ENCODE results near the gene PGAM1.
"Not testable (repeated sequence)": the region's sequence is repeated elsewhere in the genome, so short reads cannot be mapped to it uniquely, and the experiment has no call there.

PGAM1 gene

GRCh38 chr10:97408496-97408992 lies 17.4 kb upstream of the PGAM1 start:
- no peak for DNase-seq

- no peak for DNase-seq
Measured at GRCh38 chr10:97411406-97411805, 14.6 kb upstream of the PGAM1 start.

GRCh38 chr10:97412891-97413304 lies 13.1 kb upstream of the PGAM1 start:
- DNase-seq, result no peak

DNA sequence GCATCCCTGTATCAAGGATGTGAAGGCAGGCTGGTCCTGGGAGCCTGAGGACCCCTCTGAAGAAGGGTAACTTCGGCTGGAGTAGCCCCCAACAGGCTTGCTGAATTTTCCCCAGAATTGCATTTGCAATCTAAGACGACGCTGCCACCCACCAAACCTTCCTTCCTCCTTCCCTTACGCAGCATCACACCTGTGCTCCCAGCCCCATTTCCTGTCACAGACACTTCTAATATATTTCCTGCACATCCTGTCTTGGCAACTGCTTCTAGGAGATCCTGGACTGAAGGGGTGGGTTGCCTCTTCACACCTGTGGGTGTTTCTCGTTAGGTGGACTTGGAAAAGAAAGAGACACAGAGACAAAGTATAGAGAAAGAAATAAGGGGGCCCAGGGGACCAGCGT lies 9.4 kb upstream of the PGAM1 start:
- no peak for DNase-seq

- DNase-seq, result not testable (repeated sequence)
Measured at GRCh38 chr10:97423757-97424098, 2.3 kb upstream of the PGAM1 start.

DNA sequence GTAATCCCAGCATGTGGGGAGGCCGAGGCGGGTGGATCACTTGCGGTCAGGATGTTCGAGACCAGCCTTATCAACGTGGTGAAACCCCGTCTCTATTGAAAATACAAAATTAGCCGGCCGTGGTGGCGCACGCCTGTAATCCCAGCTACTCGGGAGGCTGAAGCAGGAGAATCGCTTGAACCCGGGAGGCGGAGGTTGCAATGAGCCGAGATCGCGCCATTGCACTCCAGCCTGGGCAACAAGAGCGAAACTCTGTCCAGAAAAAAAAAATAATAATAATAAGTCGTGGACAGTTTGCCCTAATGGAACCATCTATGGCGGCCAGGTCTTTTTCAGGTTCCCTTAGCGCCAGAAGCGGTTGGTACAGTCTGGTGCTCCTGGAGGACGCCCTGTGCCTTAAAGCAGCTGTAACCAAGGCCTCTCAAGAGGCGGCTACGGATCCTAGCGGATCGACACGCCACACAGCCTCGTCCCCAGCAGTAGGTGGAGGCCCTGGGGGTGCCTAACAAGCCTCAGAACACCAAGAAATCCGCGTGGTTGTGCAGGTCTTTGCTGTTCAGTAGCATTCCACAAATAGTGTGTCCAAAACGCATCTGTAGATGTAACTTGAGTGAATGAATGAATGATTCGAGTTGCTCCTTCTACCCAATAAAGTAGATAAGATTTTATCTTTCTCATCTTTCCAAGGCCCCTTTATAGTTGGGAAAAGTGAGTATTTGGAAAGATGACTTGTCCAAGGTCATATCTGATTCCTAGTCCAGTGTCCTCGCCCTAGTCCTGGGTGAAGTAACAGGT lies 982 bp downstream of the PGAM1 start:
- DNase-seq, result no peak

DNA sequence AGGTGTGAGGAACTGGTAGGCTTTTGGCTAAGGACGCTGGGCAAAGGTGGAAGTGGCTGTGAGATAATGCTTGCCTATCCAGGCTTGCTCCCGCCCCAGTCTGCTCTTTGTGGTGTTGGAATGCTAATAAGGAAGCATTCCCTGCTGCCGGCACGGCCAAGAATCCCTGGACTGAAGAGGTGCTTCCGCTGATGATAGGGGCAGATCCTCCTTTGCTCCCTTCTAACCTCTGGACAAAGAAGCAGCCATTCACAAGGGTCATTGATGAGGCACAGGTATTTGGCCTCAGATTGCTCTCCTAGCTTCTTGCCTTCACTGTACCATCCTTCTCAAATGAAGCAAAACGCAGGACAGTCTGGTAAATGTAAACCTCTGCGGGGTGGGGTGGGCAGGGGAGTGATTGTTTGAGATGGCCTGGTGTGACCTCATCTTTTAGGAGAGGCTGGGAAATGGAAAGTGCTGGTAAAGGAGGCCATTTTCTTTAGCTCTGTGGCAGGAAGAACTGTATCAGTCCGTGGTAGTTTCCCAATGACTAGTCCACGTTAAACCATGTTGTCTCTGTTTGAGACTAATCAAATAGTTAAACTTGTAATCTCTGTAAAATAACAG lies 1.7 kb downstream of the PGAM1 start:
- DNase-seq, result no peak

GRCh38 chr10:97428572-97428981 lies 2.6 kb downstream of the PGAM1 start:
- DNase-seq, result no peak

- no peak for DNase-seq
Measured at GRCh38 chr10:97434055-97434454, 8.1 kb downstream of the PGAM1 start.

- no peak for DNase-seq
Measured at GRCh38 chr10:97434557-97434956, 8.6 kb downstream of the PGAM1 start.

DNA sequence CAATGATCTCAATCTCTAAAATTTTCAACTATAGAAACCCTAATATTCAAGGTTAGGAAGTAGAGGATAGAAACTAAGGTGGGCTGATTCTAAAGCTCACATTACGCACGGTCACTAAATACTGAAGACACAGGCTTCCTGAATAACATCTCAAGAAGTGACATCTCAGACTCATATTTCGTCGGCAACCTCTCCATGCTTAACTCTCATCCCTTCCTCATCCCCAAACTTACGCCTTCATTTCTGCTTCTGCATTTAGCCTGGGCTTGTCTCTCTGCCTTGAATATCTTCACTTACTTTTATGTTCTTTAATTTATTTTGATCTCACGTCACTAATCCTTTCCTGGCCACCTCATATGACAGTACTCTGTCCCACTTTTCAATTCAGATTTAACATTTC lies 9.2 kb downstream of the PGAM1 start:
- DNase-seq, result no peak

DNA sequence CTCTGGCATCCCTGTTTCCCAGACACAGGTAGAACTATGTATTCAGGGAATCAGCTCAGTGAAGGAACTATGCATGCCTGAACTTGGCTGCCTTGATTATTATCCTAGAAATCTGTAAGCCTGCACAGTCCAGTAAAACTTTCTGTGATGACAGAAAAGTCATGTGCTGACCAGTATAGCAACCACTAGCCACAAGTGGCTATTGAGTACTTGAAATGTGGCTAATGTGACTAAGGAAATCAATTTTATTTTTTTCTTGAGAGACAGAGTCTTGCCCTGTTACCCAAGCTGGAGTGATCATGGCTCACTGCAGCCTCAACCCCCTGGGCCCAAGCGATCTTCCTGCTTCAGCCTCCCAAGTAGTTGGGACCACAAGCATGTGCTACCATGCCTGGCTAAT lies 16.3 kb downstream of the PGAM1 start:
- DNase-seq, result no peak

GRCh38 chr10:97444212-97444611 lies 18.2 kb downstream of the PGAM1 start:
- no peak for DNase-seq

DNA sequence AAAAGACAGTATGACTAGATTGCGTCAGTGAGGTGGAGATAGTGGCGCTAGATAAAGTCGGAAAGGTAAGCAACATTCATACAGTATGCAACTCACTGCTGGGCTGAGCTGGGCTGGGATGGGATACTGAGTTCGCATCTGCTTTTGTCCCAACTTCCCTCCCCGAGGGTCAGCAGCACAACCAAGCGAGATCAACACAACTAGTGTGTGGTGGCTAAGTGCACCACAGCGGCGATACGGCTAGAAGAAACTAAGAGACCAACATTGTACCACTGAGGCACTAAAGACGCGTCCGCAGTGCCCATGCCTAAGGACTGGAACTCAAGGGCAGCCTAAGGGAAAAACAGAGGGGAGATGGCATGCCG lies 19.3 kb downstream of the PGAM1 start:
- no peak for DNase-seq

GRCh38 chr10:97445722-97446639 lies 20.0 kb downstream of the PGAM1 start, which contains the start of the genes EXOSC1 and ZDHHC16:
EXOSC1 (minus strand) TSS chr10:97446006; CDS start chr10:97445985, 21 bp downstream.
ZDHHC16 (plus strand) TSS chr10:97446175; CDS start chr10:97451676, 5,501 bp downstream.
- peak; percentile 70 for DNase-seq

- DNase-seq, result no peak
Measured at GRCh38 chr10:97450828-97451227, 24.8 kb downstream of the PGAM1 start.

- no peak for DNase-seq
Measured at GRCh38 chr10:97451605-97452004, 25.6 kb downstream of the PGAM1 start.

- DNase-seq, result no peak
Measured at GRCh38 chr10:97452352-97452751, 26.4 kb downstream of the PGAM1 start.

- no peak for DNase-seq
Measured at GRCh38 chr10:97454330-97455036, 28.5 kb downstream of the PGAM1 start.

DNA sequence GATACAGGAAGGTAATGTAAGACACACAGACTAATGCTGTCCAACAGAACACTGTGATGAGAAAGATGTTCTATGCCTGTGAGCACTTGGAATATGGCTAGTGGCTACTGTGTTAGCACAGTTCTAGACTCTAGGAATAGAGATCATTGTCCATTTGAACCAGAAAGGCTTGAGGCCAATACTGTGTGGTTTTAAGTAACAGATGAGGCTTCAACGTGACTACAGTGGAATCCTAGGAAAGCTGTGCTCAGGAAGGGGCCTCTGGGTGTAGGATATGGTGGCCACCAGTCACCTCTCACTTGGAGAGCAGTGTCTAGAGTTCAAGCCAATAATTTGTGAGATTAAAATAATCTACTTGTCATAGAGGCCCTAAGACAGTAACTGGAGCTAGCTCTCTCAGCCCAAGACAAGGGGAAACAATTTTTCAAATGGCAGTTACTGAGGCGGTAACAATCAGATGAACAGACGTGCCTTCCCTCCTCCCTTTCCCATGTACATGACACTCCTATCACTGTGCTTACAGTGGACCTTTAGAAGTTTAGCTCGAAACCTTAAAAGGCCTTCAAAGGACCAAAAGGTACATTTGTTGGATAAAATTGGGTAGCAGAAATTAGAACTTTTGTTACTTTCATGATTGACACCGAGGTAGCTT lies 30.2 kb downstream of the PGAM1 start:
- no peak for DNase-seq

DNA sequence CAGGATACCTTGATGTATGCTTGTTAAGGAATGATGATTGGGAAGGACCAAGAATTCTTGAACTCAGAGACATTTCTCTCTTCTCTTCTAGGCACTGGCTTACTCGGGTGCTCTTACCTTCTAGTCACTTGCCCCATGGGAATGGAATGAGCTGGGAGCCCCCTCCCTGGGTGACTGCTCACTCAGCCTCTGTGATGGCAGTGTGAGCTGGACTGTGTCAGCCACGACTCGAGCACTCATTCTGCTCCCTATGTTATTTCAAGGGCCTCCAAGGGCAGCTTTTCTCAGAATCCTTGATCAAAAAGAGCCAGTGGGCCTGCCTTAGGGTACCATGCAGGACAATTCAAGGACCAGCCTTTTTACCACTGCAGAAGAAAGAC lies 30.7 kb downstream of the PGAM1 start:
- DNase-seq, result no peak

- no peak for DNase-seq
Measured at GRCh38 chr10:97459111-97459510, 33.1 kb downstream of the PGAM1 start.
